GM13976 (cell line): ENCODE results near the gene MBNL2.

ENCODE experiments used
- DNase-seq: peaks from one replicate; pipeline ENCODE4 v3.0.0; 2012; ENCODE audit warnings: low spot score
- CTCF ChIP-seq: IDR thresholded peaks from 2 replicates; pipeline ENCODE4 v1.5.1; 2012; ENCODE audit warnings: borderline replicate concordance, mild to moderate bottlenecking; ENCODE audit not compliant: insufficient read depth; ENCODE audit errors: extremely low read depth, missing control alignments, control extremely low read depth
- in situ Hi-C: fragments of 300-500 bp; cut with MboI; formaldehyde crosslinking; loops from one replicate; pipeline ENCODE4 v1.12.0; 2022; ENCODE audit warnings: low sequenced_read_pairs, mixed read lengths, inconsistent platforms; ENCODE audit not compliant: unreplicated experiment

Gene MBNL2

GRCh38 chr13:97382276-97382675 is 160.1 kb downstream of the MBNL2 start:
- in situ Hi-C loops: no loop called here
- no peak for DNase-seq
- TF ChIP-seq CTCF: no peak

GRCh38 chr13:97384371-97384770 is 162.2 kb downstream of the MBNL2 start:
- no peak for TF ChIP-seq CTCF
- no peak for DNase-seq
- in situ Hi-C loops: no loop called here

GRCh38 chr13:97385146-97385545 is 163.0 kb downstream of the MBNL2 start:
- TF ChIP-seq CTCF: no peak
- in situ Hi-C loops: no loop called here
- DNase-seq: no peak

GRCh38 chr13:97385854-97386253 is 163.7 kb downstream of the MBNL2 start:
- in situ Hi-C loops: no loop called here
- TF ChIP-seq CTCF: no peak
- no peak for DNase-seq

- in situ Hi-C loops: no loop called here
- no peak for DNase-seq
- no peak for TF ChIP-seq CTCF
Measured at GRCh38 chr13:97386801-97387484, 164.8 kb downstream of the MBNL2 start.

GRCh38 chr13:97387485-97387839 is 165.3 kb downstream of the MBNL2 start:
- no peak for DNase-seq
- in situ Hi-C loops: no loop called here
- TF ChIP-seq CTCF: no peak
